Neural progenitor cell (in vitro differentiated cells): Measurements from ENCODE around the gene PARK7. TPM values are rescaled to one million over a fixed set of nuclear protein-coding genes. Genes with fewer than 3 reads are reported as not detected.

Source experiments
- DNase-seq: peaks from one replicate; pipeline ENCODE4 v3.0.0-alpha.2; 2016; ENCODE audit warnings: low spot score
- H2AFZ ChIP-seq: fragments of 200-600 bp; sonication (generic); replicated peaks from 2 replicates; pipeline ENCODE4 v1.6.1; 2016; ENCODE audit warnings: antibody characterized with exemption
- H3F3A ChIP-seq: fragments of 200-600 bp; sonication (generic); 2 replicates; pipeline ENCODE4 v1.6.1; 2016; ENCODE audit warnings: antibody characterized with exemption, low read depth
- H3K27ac ChIP-seq: fragments of 200-600 bp; sonication (generic); 2 replicates; pipeline ENCODE4 v1.5.1; 2016; ENCODE audit warnings: mild to moderate bottlenecking
- H3K27me3 ChIP-seq: fragments of 200-600 bp; sonication (generic); 2 replicates; pipeline ENCODE4 v1.6.1; 2016; ENCODE audit warnings: mild to moderate bottlenecking, moderate library complexity
- H3K36me3 ChIP-seq: fragments of 200-600 bp; sonication (generic); 2 replicates; pipeline ENCODE4 v1.5.1; 2016
- H3K4me1 ChIP-seq: fragments of 200-600 bp; sonication (generic); 2 replicates; pipeline ENCODE4 v1.6.1; 2016; ENCODE audit warnings: mixed run types
- H3K4me2 ChIP-seq: fragments of 200-600 bp; sonication (generic); 2 replicates; pipeline ENCODE4 v1.6.1; 2016
- H3K4me3 ChIP-seq: fragments of 200-600 bp; sonication (generic); 2 replicates; pipeline ENCODE4 v1.5.1; 2016
- H3K79me2 ChIP-seq: fragments of 200-600 bp; sonication (generic); 2 replicates; pipeline ENCODE4 v1.6.1; 2016; ENCODE audit warnings: low read depth
- H3K9ac ChIP-seq: fragments of 200-600 bp; sonication (generic); 2 replicates; pipeline ENCODE4 v1.6.1; 2016
- H3K9me3 ChIP-seq: fragments of 200-600 bp; sonication (generic); 2 replicates; pipeline ENCODE4 v1.5.1; 2016; ENCODE audit warnings: low read depth
- H4K20me1 ChIP-seq: fragments of 200-600 bp; sonication (generic); 2 replicates; pipeline ENCODE4 v1.6.1; 2016; ENCODE audit warnings: low read depth
- H3K27ac Mint-ChIP-seq: 3 replicates; pipeline ENCODE4 v1.8.0; 2021; ENCODE audit warnings: mixed read lengths
- H3K27me3 Mint-ChIP-seq: 2 replicates; pipeline ENCODE4 v1.8.0; 2022; ENCODE audit warnings: low read depth, mild to moderate bottlenecking, inconsistent platforms, moderate library complexity, mixed read lengths; ENCODE audit not compliant: insufficient read depth
- H3K36me3 Mint-ChIP-seq: 3 replicates; pipeline ENCODE4 v1.8.0; 2021; ENCODE audit warnings: mixed read lengths
- H3K4me1 Mint-ChIP-seq: 3 replicates; pipeline ENCODE4 v1.8.0; 2021; ENCODE audit warnings: mixed read lengths
- H3K4me3 Mint-ChIP-seq: 3 replicates; pipeline ENCODE4 v1.8.0; 2021; ENCODE audit warnings: mild to moderate bottlenecking, moderate library complexity, mixed read lengths
- H3K9me3 Mint-ChIP-seq: 3 replicates; pipeline ENCODE4 v1.8.0; 2020; ENCODE audit warnings: mixed read lengths
- EZH2 ChIP-seq: fragments of 200-600 bp; sonication (generic); IDR thresholded peaks from 2 replicates; pipeline ENCODE4 v1.6.1; 2017; ENCODE audit warnings: antibody characterized with exemption, mild to moderate bottlenecking, moderate library complexity
- EZH2phosphoT487 ChIP-seq: fragments of 200-600 bp; sonication (generic); IDR thresholded peaks from 2 replicates; pipeline ENCODE4 v1.6.1; 2017; ENCODE audit warnings: antibody characterized with exemption
- total RNA-seq: library from RNA; depleted of rRNA; stranded (reverse); fragments of >200 nt; gene quantifications from 2 replicates; pipeline ENCODE4 v1.2.3, GENCODE V29; 2015; ENCODE audit warnings: low replicate concordance
- TF ChIP-seq, protein P1 (sequence below): fragments of 200-600 bp; sonication (generic); IDR thresholded peaks from 2 replicates; pipeline ENCODE4 v1.5.1; 2017; ENCODE audit warnings: antibody characterized with exemption, mild to moderate bottlenecking

The PARK7 gene
- total RNA-seq, 1 donor from 2014 or later: 214 TPM

DNA sequence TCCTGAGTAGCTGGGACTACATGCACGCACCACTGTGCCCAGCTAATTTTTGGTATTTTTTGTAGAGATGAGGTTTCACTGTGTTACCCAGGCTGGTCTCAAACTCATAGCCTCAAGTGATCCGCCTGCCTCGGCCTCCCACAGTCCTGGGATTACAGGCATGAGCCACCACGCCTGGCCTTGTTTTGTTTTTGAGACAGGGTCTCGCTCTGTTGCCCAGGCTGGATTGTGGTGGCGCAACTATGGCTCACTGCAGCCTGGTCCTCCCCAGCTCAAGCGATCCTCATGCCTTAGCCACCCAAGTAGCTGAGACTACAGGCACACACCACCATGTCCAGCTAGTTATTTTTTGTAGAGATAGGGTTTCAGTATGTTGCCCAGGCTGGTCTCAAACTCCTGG is 26.0 kb downstream of the PARK7 start:
- H3K27ac ChIP-seq: no peak overlapping the region
- Mint-ChIP-seq H3K27ac (no peak overlapping the region), H3K36me3 (peaks cover 22% of the 10 kb centered on the region), H3K9me3 (no peaks in the 10 kb centered on the region), H3K4me3 (no peak overlapping the region), H3K4me1 (peaks cover 32% of the 10 kb centered on the region), H3K27me3 (peaks cover 5% of the 10 kb centered on the region)
- H3K9ac ChIP-seq: no peak overlapping the region
- peaks cover 15% of the 10 kb centered on the region for H3F3A ChIP-seq
- no peak for TF ChIP-seq EZH2phosphoT487
- no peak for TF ChIP-seq EZH2
- TF ChIP-seq, protein P1, sequence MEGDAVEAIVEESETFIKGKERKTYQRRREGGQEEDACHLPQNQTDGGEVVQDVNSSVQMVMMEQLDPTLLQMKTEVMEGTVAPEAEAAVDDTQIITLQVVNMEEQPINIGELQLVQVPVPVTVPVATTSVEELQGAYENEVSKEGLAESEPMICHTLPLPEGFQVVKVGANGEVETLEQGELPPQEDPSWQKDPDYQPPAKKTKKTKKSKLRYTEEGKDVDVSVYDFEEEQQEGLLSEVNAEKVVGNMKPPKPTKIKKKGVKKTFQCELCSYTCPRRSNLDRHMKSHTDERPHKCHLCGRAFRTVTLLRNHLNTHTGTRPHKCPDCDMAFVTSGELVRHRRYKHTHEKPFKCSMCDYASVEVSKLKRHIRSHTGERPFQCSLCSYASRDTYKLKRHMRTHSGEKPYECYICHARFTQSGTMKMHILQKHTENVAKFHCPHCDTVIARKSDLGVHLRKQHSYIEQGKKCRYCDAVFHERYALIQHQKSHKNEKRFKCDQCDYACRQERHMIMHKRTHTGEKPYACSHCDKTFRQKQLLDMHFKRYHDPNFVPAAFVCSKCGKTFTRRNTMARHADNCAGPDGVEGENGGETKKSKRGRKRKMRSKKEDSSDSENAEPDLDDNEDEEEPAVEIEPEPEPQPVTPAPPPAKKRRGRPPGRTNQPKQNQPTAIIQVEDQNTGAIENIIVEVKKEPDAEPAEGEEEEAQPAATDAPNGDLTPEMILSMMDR: no peak
- H3K79me2 ChIP-seq: no peaks in the 10 kb centered on the region
- peaks cover 6% of the 10 kb centered on the region for H3K4me1 ChIP-seq
- H2AFZ ChIP-seq: no peak overlapping the region
- H3K36me3 ChIP-seq: no peaks in the 10 kb centered on the region
- H3K9me3 ChIP-seq: no peaks in the 10 kb centered on the region
- DNase-seq: no peak
- no peaks in the 10 kb centered on the region for H4K20me1 ChIP-seq
- no peaks in the 10 kb centered on the region for H3K27me3 ChIP-seq
- no peak overlapping the region for H3K4me2 ChIP-seq
- no peak overlapping the region for H3K4me3 ChIP-seq

GRCh38 chr1:7988576-7988975 is 27.1 kb downstream of the PARK7 start:
- Mint-ChIP-seq H3K9me3 (no peaks in the 10 kb centered on the region), H3K27ac (no peak overlapping the region), H3K27me3 (peaks cover 3% of the 10 kb centered on the region), H3K36me3 (peaks cover 21% of the 10 kb centered on the region), H3K4me1 (peaks cover 27% of the 10 kb centered on the region), H3K4me3 (no peak overlapping the region)
- H3F3A ChIP-seq: peaks cover 15% of the 10 kb centered on the region
- no peak for TF ChIP-seq EZH2phosphoT487
- TF ChIP-seq, protein P1: no peak
- TF ChIP-seq EZH2: no peak
- no peak overlapping the region for H2AFZ ChIP-seq
- no peak overlapping the region for H3K4me3 ChIP-seq
- H3K4me2 ChIP-seq: no peak overlapping the region
- DNase-seq: no peak
- peaks cover 6% of the 10 kb centered on the region for H3K4me1 ChIP-seq
- H3K36me3 ChIP-seq: no peaks in the 10 kb centered on the region
- H3K9me3 ChIP-seq: no peaks in the 10 kb centered on the region
- no peaks in the 10 kb centered on the region for H4K20me1 ChIP-seq
- H3K27me3 ChIP-seq: no peaks in the 10 kb centered on the region
- H3K27ac ChIP-seq: no peak overlapping the region
- H3K9ac ChIP-seq: no peak overlapping the region
- no peaks in the 10 kb centered on the region for H3K79me2 ChIP-seq

- Histone ChIP-seq H3K4me1 (no peaks in the 10 kb centered on the region), H3K36me3 (no peaks in the 10 kb centered on the region), H3F3A (peaks cover 8% of the 10 kb centered on the region), H3K79me2 (no peaks in the 10 kb centered on the region), H3K27ac (no peak overlapping the region), H3K9me3 (no peaks in the 10 kb centered on the region), H2AFZ (no peak overlapping the region), H3K4me2 (no peak overlapping the region), H3K27me3 (no peaks in the 10 kb centered on the region), H4K20me1 (no peaks in the 10 kb centered on the region), H3K9ac (no peak overlapping the region), H3K4me3 (no peak overlapping the region)
- Mint-ChIP-seq H3K36me3 (peaks cover 23% of the 10 kb centered on the region), H3K27ac (no peak overlapping the region), H3K9me3 (no peaks in the 10 kb centered on the region), H3K4me3 (no peak overlapping the region), H3K27me3 (peaks cover 4% of the 10 kb centered on the region), H3K4me1 (peaks cover 14% of the 10 kb centered on the region)
- DNase-seq: no peak
- TF ChIP-seq EZH2phosphoT487 (no peak), EZH2 (no peak)
- TF ChIP-seq, protein P1: no peak
Observed at GRCh38 chr1:7989762-7990428, 28.4 kb downstream of the PARK7 start.
